ENCODE data around the gene APOO.
"Not testable (repeated sequence)": the region's sequence is repeated elsewhere in the genome, so short reads cannot be mapped to it uniquely, and the experiment has no call there.

Gene APOO

DNA sequence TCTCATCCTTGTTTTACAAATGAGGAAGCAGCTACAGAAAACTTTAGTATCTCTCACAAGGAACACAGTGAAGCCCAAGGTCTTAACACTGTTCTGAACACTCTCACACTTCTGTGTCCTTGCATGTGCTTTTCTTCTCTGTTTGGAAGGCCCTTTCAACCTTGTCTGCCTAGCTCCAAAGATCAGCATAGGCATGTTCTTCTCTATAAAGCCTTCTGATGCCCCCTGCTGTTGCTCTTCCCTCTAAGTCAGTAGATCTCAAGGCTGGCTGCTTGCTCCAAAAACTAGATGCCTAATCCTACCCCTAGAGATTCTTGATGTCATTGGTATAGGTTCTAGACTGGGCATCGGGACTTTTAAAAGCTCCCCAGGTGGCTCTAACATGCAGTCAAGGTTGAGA, 5.9 kb downstream of the APOO start:
- DNase-seq: no peak

DNA sequence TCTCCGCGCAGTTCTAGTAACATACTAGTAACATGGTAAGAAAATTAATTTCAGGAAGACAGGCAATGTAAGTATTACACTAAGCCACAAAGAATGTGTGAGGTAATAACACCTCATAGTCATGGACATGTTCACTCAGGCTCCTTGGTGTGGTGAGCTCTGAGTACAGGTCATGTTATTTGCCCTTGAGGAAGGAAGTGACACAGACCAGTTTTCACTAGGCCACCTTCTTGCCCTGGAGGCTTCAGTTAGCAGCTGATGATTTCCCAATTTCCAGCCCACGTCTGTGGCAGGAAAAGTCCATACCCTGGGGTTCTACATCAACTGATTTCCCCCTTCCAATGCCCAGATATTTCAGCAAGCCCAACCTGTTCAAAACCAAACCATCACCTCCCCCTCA, 6.7 kb downstream of the APOO start:
- DNase-seq: no peak

DNA sequence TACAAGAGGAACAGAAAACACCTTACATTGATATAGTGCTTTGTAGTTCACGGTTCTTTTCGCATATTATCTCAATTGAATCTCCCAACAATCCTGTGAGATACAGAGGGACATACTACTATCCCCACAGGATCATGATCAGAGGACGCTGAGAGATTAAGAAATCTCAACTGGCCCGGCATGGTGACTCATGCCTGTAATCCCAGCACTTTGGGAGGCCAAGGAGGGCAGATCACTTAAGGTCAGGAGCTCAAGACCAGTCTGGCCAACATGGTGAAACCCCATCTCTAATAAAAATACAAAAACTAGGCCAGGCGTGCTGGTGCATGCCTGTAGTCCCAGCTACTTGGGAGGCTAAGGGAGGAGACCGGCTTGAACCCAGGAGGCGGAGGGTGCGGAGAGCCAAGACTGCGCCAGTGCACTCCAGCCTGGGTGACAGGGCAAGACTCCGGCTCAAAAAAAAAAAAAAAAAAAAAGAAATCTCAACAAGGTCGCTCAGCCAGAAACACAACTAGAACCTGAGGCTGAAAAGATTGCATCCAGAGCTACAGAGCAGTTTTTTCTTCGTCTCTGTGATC, 7.4 kb downstream of the APOO start:
- DNase-seq: no peak

DNA sequence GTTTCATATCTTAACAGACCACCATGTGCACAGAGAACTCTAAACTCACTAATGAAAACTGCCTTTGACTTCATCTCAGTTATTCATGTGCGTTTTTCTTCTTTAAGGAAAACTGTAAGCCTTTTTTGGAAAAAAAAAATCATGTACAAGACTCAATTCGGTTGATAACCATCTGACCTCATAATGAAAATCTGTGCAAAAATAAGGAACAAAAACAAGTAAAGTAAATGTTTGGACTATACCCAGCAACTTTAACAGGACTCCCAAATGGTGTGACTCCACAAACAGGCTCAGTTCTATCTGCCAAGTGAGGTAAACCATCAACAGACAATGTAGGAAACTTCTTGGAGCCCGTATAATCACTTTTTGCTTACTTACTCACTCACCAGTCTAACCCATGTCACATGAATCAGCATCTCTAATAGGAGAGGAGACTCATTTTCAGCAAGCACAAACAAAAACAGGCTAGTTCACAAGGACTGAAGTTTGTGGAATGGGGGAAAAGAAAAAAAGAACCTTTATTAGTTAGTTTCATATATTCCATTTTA, 9.3 kb downstream of the APOO start:
- no peak for DNase-seq

DNA sequence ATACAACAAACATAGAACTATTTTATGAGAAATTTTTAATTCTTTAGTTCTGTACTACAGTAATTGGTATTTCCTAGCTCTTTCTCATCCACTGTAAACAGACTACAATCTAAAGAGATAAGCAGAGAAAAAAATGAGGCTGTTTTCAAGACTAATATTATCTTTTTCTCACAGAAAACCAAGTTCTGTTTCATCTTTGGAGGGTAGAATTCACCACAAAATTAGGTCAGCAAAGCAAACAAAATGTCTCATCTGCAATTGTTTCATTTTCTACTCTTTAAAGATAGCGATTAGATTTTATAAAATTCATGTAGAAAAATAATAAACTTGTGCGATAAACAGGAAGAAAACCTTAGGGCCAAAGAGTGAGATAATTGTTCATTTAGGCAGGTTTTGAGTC, 10.8 kb downstream of the APOO start:
- DNase-seq: no peak

DNA sequence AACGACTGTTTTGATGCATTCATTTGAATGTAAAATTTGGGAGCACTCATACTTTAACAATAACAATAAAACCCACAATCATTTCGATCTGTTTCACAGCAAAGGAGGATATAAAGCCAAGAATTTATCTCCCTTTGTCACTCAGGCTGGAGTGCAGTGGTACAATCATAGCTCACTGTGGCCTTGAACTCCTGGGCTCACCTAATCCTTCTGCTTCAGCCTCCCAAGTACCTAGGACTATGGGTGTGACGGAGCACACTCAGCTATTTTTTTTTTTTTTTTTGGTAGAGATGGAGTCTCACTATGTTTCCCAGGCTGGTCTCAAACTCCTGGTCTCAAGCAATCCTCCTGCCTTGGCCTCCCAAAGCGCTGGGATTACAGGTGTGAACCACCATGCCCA, 11.2 kb downstream of the APOO start:
- DNase-seq: not testable (repeated sequence)

DNA sequence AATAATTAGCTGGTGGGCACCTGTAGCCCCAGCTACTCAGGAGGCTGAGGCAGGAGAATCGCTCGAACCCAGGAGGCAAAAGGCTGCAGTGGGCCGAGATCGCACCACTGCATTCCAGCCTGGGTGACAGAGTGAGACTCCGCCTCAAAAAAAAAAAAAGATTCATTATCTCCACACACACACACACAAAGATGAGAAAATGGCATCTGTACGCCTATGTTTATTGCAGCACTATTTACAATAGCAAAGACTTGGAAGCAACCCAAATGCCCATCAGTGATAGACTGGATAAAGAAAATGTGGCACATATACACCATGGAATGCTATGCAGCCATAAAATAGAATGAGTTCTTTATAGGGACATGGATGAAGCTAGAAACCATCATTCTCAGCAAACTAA, 12.7 kb downstream of the APOO start:
- not testable (repeated sequence) for DNase-seq

DNA sequence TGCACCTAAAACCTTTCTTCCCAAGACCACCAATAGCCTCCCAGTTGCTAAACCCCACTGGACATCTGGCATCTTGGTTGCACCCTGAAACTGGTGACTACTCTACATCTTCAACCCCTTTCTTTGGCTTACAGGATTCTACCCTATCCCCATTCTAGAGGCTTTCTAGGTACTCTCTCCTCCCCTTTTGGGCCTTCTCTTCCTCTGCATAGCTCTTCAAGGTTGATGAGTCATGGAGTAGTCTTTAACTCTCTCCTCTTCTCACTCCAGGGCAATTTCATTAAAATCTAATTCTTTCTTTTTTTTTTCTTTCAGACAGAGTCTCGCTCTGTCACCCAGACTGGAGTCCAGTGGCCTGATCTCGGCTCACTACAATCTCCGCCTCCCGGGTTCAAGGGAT, 16.8 kb downstream of the APOO start:
- no peak for DNase-seq

DNA sequence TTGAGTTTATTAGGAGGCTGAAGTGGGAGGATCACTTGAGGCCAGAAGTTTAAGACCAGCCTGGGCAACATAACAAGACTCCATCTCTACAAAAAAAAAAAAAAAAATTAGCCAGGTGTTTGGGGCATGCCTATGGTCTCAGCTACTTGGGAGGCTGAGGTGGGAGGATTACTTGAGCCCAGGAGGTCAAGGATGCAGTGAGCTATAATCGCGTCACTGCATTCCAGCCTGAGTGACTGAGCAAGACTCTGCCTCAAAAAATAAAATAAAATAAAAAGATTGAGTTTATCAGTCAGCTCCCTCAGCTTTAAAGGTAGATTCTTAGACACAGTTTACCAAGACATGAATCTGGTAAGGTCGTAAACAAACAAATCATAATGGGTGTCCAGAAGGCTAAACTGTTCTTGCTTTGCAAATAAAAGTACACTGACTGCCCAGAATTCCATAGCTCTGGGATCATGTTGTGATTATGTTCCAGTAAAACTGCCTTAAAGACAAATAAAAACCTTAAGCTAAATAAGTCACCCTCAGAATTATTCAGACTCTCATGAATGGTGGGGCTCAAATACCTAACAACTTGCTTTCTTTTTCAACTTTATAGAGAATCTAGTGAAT, 18.7 kb downstream of the APOO start:
- no peak for DNase-seq

DNA sequence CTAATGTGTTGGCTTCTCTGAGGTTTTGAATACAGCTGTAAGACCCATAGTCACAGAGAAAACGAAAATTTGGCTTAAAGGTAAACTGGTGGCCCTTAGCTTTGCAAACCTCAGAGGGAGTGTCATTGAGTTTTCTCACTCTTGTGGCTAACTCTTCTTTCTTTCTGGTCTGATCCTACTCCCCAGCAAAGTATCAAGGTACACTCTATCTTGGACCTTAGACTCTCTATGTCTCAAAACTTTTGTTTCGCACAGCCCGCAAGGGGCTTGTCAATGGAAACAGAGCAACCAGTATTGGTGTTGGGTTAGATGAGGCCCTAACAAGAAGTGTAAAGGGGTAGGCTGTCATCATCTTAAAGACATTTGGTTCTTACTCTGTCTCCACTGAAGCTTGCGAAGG, 19.8 kb downstream of the APOO start:
- DNase-seq: no peak

DNA sequence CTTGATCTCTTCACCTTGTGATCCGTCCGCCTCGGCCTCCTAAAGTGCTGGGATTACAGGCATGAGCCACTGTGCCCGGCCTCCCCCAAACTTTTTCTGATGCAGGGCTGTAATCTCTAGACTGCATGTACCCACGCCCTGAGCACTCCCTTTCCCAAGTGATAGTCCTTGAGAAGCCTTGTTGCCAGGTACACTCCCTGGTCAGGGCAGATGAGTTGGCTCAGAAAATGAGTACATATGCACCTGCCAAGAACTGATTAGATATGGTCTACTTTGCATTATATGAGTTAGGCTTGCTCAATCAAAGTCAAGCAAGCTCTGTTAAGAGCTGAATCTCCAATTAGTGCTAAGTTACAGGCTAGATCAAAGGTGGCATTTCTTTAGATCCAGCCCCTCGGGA, 20.3 kb downstream of the APOO start:
- no peak for DNase-seq

DNA sequence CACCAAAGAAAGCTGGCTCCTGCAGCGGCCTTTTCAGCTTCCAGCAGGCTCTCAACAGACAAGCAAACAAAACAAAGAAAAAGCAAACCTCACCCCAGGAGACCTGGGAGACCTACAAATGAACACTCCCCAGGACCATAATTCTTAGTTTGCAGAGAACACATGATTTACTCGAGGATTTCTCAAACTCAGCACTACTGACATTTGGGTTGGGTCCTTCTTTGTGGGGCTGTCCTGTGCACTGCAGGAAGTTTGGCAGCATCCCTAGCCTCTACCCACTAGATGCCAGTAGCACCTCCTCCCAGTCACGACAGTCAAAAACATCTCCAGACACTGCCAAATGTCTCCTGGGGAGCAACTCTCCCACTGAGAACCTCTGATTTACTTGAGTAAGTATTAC, 21.9 kb downstream of the APOO start:
- DNase-seq: no peak

DNA sequence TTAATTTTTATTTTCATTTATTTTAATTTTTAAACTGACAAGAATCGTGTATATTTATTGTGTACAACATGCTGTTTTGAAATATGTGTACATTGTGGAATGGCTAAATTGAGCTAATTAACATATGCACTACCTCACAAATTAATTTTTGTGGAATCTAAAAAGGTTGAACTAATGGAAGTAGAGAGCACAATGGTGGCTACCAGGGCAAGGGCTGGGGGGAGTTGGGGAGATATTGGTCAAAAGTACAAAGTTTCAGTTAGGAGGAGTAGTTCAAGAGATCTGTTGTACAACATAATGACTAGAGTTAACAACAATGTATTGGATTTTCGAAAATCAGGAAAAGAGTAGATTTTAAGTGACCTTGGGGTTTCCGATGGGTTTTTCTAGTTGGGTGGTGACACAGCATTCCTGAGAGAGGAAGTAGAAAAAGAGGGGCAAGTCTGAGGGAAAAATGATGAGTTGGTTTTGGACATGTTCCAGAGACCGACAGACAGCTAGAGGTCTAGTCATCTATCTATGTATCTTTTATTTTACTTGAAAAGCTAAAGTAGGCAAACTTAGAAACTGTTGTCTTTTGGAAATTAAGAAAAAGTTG, 23.2 kb downstream of the APOO start:
- DNase-seq: no peak

DNA sequence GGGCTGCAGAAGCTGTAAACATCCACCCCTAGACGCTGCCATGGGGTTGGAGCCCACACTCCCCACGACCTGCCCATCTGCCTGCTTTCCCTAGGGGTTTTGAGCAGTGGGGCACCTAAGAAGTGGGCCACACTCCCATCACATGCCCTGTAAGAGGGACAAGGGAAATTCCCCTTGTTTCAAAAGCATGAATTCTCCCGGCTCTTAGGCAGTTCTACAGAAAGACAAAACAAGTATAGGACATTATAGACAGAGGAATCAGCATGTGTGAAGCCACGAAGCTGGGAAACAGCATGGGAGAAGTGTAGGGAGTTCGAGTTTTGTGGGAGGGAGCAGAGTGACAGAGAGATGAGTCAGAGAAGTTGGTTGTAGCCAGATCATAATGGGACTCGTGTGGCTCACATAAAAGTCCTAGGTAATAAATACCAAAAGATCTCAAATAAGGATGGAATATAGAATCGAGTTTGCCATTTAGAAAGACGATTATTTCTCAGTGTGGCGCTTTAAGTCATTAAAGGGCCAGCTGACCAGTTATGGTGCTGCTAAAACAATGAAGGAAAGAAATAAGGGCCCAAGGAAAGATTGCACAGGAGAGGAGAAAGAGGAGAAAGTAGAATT, 23.9 kb downstream of the APOO start:
- no peak for DNase-seq

DNA sequence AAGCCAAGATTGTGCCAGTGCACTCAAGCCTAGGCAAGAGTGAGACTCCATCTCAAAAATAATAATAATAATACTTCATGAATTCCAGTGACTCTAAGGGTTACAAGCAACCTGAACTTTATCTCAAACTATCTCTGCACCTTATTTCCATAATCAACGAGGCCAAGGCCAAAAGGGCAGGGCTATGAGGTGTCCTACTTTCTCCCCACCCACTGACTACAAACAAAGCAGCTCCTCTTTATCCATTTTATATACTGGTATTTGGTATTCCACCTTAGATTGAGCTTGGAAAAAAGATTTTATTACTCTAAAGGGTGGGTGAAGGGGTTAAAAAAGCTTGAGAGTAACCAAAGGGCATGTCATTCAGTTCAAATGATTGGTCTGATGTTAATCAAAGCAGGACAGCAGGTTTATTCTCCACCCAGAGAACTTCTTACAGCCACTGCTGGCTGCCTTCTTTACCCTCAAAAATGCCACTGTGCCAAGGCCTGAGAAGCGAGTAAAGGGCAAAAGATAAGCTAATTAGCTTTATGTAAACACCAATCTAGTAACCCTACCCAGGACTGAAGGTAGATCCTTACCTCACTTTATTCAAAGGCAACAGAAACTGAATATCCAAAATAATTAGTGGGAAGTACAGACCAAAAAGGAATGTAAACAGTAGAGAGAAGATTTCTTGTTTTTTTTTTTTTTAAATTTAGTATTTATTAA, 28.2 kb downstream of the APOO start:
- no peak for DNase-seq

DNA sequence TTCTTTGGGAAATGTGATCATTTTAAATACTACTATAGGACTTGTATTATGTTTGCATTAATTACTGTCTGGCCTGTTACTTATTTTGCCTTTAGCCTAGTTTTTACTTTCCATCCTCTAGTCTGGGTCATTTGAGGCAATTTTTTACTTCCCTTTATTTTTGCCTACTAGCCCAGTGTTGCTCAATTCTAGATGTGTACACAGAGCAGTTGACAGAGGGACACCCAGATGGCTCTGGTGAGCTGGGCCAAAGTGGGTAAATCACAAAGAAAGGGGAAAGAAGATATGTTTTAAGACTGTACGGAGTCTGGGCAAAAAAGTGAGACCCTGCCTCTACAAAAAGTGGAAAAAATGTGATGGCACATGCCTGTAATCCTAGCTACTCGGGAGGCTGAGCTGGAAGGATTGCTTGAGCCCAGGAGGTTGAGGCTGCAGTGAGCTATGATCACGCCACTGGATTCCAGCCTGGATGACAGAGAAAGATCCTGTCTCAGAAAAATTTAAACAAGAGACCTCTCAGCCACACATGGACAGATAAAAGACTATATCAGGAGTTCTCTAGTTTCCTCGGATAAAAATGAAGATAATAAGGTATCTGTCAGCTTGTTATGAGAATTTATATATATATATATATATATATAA, 35.7 kb downstream of the APOO start:
- DNase-seq: no peak

DNA sequence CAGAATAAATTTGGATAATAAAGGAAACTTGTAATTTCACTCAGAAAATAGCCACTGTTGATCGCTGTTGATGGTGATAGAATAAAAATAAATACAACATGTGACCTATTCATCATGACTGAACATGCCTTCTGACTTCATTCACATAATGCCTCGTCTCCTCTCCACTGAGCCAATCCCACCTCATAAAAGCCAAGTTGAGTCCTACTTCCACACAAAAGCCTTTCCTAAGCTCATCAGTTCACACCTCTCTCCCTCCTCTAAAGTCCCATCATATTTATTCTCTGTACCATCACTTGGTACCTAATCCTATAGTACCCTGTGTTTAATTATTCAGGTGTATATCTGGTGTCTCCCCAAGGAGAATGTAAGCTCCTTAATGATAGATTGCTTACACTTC, 37.7 kb downstream of the APOO start:
- DNase-seq: no peak

DNA sequence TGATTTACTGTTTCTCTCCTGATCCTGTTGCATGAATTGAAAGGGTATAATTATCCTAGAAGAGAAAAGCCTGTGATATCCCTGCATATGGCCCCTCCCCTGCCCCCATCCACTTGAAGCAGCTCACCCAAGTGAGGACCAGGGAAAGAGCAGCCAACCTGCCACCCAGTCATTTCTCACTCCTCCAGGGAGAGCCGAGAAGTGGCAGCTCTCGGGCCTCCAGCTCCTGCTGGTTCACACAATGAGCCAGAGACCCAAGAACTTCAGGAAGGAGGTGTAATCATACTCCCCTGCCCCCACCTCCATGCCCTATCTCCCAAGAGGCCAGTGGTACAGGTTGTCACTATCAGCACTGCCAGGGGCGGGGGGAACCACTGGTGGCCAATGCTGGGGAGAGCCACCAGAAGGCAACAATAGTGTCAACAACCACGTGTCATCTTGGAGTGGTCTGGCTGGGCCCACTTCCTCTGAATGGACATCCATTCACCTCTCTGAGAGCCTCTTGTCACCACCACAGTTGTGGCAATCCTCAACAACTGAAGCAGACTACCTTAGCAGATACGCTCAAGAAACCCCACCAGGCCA, 42.9 kb downstream of the APOO start:
- no peak for DNase-seq

DNA sequence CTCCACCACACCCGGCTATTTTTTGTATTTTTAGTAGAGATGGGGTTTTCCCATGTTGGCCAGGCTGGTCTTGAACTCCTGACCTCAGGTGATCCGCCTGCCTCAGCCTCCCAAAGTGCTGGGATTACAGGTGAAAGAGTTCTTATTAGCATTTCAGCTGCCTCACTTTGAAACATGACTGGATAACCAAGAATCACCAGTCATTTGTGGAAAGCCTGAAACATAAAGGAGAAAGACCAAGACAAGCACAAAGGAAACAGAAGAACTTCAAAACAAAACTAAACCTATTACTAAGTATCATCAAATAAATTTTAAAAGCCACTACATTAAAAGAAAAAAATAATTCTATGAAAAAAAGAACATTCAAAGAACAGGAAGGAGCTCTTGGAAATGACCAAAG, 45.8 kb downstream of the APOO start:
- not testable (repeated sequence) for DNase-seq

DNA sequence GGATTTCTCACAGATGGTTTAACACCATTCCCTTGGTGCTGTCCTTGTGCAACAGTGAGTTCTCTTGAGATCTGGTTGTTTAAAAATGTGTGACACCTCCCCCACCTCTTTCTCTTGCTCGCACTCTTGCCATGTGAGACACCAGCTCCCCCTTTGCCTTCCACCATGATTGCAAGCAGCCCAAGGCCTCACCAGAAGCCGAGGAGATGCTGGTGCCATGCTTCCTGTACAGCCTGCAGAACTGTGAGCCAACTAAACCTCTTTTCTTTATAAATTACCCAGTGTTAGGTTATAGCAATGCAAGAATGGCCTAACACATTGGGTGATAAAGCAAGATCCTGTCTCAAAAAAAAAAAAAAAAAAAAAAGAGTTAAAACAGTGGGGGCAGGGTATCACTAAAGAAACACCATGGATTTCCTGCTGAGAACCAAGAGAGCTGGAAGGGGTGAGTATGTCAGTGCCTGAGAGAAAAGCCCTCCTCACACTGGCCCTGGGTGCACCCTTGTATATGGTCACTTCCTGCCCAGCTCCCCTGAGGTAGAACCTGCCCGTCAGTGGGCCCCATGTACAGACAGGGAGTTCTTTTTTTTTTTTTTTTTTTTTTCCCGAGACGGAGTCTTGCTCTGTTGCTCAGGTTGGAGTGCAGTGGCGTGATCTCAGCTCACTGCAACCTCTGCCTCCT, 46.4 kb downstream of the APOO start:
- no peak for DNase-seq

DNA sequence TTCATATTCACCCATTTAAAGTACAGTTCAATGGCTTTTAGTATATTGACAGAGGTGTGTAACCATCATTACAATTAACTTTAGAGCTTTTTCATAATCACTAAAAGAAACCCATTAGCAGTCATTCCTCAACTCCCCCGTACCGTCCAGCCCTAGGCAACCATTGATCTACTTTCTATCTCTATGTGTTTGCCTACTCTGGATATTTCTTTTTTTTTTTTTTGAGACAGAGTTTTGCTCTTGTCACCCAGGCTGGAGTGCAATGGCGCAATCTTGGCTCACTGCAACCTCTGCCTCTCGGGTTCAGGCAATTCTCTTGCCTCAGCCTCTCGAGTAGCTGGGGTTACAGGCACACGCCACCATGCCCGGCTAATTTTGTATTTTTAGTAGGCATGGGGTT, 48.5 kb downstream of the APOO start:
- not testable (repeated sequence) for DNase-seq

DNA sequence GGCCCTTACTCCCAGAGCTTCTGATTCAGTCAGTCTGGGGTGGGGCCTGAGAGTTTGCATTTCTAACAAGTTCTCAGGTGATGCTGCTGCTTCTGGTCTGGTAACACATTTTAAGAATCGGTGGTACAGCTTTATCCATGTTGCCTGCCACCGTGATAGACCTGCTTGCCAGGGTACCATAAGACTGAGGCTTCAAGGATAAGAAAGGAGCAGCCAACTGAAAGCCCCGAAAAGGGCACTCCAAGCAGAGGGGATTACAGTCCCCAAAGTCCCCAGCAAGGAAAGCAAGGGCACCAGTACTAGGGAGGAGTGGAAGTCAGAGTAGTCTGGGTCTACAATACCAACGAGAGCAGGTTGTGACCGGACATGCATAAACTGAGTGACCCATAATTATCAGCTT, 49.8 kb downstream of the APOO start:
- DNase-seq: no peak
